Measurements from ENCODE around the gene POLE3.
A peak's percentile ranks its signal among the peaks of the same experiment; 100 is the strongest.
"Not testable (repeated sequence)": the region's sequence is repeated elsewhere in the genome, so short reads cannot be mapped to it uniquely, and the experiment has no call there.

POLE3 gene

GRCh38 chr9:113403646-113404045 is 6.8 kb downstream of the POLE3 start:
- DNase-seq (ENCODE audit: low read depth in 2 of 2), result no peak

DNA sequence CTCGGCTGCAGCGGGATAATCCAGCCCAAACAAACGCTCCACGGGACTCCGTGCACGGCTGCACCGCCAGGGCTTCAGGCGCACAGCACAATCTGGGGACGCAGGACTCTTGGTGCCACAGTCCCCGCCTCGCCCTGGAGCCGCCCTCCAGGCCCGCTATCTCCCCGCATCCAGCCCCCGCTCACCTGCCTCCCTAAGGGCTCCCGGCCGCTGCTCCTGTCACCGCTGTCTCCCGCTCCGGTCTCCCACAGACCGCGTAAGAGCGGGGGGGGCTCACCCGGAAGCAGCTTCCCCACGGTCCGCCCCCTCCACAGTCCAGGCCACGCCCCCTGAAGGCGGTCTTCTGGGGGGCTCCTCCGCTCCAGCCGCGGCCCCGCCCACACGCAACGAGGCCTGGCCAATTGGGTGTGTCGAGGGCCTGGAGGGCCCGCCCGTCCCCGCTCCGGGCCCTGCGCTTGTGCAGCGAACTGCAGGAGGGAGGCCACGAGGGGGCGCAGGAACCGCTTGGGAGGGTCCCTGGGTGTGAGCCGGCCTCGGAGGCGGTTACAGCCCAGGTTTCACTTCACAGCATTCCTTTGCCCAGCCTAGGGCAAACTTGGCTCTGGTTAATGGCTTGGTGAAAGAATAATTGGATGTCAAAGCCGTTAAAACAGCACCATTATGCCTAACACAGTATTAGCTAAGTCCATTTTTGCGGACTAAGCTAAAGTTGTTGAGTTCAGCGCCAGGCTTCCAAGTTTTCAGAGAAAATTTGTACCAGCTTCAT is 9.3 kb downstream of the POLE3 start, which contains the start of gene ALAD:
Gene ALAD, minus strand, starts transcription at position 258 of the 766 bp plus-strand sequence. CDS start 7,725 bp downstream, outside the sequence.
- DNase-seq (ENCODE audit: low read depth in 2 of 2), result peak; percentile 96 to 100

GRCh38 chr9:113399646-113400200 is 10.8 kb downstream of the POLE3 start:
- DNase-seq (ENCODE audit: low read depth in 2 of 2), result no peak

DNA sequence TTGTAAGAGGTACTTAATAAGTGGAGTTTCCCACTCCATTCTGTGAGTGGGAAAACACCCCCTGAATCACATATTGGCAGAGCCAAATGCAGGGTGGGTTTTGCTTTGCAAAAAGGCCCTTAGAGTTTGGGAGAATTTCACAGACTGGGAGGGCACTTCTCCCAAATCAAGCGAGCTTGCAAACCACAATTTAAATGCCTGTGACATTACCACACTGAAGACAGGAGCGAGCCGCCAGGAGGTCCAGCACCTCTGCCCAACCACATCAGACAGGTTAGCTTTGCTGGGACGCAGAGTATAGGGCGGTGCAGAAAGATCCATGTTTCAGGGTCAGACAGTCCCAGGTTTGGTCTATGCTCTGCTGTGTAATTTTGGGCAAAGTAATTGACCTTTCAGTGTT is 11.7 kb downstream of the POLE3 start:
- DNase-seq (ENCODE audit: low read depth in 2 of 2), result no peak

GRCh38 chr9:113397203-113397631 is 13.3 kb downstream of the POLE3 start:
- DNase-seq (ENCODE audit: low read depth in 2 of 2), result no peak

DNA sequence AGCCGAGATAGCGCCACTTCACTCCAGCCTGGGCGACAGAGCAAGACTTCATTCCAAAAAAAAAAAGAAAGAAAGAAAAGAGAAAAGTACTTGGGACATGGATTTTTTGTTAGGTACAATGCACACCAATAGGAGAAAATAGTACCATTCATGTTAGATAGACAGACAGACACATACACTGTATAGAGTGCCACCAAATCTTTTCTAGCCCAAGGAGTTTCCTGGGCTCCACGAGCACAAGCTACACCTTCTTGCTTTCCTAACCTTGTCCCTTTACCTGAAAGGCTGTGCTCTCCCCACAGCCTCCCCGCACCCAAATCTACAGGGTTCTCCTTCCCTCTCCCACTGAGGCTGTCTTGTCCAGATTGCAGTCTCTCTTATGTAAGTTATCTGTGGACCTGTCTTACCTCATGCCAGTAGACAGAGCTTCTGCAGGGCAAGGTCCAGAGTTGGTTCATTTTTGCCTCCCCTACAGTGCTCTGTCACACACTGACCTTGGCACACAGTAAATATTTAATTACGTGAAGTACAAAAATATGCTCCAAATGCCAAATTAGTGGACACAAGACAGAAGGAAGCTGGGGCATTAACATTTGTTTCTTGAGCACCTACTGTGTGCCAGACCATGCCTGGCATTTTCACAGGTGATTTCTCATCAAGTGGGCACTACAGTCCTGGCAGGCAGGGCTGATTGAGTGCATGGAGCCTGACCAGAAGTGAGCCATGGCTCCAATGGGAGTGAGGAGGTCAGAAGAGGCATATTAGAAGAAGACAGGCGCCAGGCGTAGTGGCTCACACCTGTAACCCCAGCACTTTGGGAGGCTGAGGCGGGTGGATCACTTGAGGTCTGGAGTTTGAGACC is 15.2 kb downstream of the POLE3 start:
- DNase-seq (ENCODE audit: low read depth in 2 of 2), result no peak

GRCh38 chr9:113393281-113393680 is 17.2 kb downstream of the POLE3 start:
- no peak for DNase-seq (ENCODE audit: low read depth in 2 of 2)

DNA sequence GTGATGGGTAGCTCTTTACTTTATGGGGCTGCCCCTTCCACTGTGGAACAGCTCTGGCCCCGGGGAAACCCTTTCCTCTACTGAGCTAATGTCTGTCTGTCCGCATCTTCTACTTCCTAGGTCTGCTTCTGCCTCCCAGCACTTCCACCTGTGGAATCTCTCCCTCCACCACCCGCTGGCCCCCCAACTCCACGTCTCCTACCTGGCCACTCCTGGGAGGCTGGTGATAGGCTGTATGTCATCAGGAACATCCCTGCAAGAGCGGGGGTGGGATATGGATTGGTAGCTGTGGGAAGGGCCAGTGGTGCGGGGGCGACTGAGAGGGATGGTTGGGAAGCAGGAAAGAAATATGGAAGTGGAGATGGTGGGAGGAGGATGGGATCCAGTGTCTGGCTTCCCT is 18.6 kb downstream of the POLE3 start:
- no peak for DNase-seq (ENCODE audit: low read depth in 2 of 2)

GRCh38 chr9:113390192-113390960 is 20.1 kb downstream of the POLE3 start:
- DNase-seq (ENCODE audit: low read depth in 2 of 2), result no peak

GRCh38 chr9:113389451-113389850 is 21.0 kb downstream of the POLE3 start:
- no peak for DNase-seq (ENCODE audit: low read depth in 2 of 2)

DNA sequence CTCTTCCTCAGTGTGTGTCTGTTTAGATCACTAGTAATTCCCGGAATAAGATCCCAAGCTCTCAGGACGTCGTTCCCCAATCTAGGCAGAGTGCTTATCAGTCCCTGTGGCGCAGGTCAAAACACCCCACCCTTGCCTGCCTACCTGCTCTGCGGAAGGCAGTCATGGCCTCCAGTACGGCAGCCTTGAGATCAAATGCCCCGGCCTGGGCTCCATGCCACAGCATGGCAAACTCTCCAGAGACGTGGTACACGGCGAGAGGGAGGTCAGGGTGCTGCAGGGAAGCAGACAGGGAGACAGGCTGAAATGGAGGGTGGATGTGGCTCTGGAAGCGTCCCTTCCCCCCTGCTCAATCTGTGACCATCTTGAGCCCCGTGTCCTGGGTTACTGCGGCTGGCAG is 21.6 kb downstream of the POLE3 start:
- DNase-seq (ENCODE audit: low read depth in 2 of 2), result no peak

DNA sequence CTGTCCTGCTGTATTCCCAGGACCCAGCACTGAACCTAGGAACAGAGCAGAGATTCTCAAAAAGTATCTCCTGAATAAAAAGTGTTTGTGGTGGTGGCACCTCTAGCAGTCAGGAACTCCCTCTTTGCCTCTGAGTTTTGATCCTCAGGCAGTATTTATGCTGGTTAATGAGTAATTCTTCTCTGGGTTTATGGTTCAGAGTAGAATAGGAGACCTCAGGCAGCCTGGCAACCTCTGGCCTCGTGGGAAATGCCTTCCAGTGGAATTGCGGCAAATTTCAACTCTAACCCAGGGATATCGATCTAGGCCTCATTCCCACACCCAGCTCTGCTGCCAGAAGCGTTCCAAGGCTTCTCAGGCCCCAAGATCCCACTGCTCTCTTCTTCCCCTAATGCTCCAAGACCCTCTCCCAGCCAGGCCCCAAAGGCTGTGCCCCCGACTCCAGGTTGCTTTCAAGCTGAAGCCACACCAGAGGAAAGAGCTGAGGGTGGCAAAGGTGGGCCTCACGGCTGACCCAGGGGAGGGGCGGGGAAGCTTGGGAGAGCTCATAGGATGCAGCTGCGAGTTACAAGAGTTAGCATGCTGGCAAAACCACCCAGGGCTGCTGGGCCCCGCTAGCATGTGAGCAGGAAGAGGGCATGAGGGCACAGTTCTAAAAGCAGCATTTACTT is 22.8 kb downstream of the POLE3 start:
- no peak for DNase-seq (ENCODE audit: low read depth in 2 of 2)

DNA sequence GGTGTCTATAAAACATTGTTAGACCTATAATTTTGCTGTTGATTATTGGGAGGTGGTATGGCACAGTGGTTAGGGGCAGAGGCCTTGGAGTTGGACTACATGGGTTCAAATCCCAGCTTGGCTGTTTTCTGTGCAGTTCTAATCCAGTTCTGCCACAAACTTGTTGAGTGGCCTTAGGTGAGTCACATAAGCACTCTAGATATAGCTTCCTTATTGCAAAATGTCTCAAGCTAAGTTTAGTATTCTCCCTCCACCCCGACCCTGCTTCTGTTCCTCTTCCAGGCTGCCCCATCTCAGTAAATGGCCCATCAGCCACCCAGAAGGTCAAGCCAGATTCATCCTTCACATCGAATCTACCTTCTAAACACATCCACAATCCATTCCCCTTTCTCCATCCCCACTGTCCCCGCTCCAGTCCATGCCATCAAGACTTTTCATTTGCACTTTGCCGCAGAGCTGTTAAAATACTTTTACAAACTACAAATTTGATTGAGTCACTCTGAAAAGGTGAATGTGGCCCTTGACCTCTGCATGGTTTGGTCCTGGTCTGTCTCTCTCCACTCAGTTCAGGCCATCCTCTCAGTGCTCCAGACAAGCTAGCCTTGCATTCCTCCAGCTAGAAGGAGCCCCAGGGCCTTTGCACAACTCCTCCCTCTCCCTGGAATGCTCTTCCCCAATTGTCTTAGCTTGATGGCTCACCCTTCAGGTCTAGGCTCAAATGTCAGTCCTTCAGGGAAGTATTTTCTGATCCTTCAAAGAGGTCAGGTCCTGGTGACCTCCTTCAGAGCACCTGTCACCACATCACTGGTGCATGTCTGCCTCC is 23.7 kb downstream of the POLE3 start:
- no peak for DNase-seq (ENCODE audit: low read depth in 2 of 2)

GRCh38 chr9:113381909-113382411 is 28.5 kb downstream of the POLE3 start:
- DNase-seq (ENCODE audit: low read depth in 2 of 2), result no peak

- not testable (repeated sequence) for DNase-seq (ENCODE audit: low read depth in 2 of 2)
Observed at GRCh38 chr9:113381441-113381840, 29.0 kb downstream of the POLE3 start.

GRCh38 chr9:113380869-113381378 is 29.6 kb downstream of the POLE3 start:
- DNase-seq (ENCODE audit: low read depth in 2 of 2), result no peak

DNA sequence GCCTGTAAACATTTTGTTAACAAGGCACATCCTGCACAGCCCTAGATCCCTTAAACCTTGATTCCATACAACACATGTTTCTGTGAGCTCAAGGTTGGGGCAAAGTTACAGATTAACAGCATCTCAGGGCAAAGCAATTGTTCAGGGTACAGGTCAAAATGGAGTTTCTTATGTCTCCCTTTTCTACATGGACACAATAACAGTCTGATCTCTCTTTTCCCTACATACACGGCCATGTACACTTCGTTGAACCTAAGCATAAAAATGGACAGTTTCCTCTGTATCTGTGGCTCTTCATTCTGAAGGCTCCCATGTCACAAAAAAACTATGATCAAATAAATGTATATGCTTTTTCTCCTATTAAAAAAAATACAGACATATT is 30.7 kb downstream of the POLE3 start:
- DNase-seq (ENCODE audit: low read depth in 2 of 2), result not testable (repeated sequence)

- not testable (repeated sequence) for DNase-seq (ENCODE audit: low read depth in 2 of 2)
Observed at GRCh38 chr9:113379094-113379828, 31.2 kb downstream of the POLE3 start.
